Measurements from ENCODE around the gene DISC1.
"Not testable (repeated sequence)": the region's sequence is repeated elsewhere in the genome, so short reads cannot be mapped to it uniquely, and the experiment has no call there.

DISC1 gene

DNA sequence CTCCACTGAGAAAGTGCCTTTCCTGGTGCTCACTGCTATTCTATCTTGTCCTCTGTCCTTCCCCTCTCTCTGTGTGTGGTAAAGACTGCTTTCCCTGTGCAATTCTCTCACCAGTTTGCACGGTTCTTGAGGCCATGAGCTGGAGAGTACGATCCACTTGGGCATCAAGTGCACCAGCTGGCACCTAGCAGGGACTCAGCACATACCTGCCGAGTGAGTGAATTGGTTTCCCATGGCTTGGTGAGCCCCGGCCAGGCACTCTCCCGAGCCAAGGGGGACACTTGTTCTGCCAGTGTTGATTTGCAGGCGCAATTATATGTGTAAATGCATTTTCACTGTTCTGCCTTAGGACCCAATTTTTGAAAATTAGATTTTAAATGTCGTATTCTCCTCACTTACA is 313.5 kb downstream of the DISC1 start:
- no peak for DNase-seq

DNA sequence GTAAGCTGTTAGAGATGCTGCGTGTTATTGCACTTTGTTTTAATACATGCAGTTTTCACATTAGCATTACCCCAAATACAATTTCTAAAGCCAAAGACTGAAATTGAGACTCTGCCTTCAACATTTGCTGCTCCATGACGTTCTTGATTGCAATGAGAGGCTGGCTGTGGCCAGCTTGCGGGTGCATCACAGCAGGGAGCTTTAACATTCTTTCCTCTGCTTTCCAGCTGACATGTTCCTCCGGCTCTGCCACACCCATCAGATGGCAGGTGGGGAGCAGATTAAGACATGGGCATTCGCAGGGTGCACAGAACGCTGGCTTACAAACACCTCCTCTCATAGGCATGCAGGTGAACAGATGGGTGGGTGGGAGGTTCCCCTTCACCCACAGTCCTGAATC is 314.1 kb downstream of the DISC1 start:
- no peak for DNase-seq

DNA sequence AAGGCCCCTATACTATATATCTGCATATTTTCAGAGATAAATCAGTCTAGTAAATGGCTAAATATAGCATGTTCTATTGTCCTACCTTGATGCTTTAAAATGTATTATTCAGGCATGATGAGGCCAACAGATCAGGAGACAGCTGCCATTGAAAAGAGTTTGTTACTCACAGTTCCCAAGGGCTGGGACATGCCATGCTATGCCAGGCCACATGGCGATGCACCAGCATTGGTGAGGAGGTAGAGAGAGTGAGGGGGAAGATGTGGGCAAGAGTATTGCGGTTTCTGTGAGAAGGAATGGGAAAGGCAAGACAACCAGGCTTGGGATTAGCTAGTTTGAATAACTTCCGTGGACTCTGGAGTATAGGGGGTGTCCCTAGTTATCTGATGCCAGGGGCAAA is 316.5 kb downstream of the DISC1 start:
- no peak for DNase-seq

DNA sequence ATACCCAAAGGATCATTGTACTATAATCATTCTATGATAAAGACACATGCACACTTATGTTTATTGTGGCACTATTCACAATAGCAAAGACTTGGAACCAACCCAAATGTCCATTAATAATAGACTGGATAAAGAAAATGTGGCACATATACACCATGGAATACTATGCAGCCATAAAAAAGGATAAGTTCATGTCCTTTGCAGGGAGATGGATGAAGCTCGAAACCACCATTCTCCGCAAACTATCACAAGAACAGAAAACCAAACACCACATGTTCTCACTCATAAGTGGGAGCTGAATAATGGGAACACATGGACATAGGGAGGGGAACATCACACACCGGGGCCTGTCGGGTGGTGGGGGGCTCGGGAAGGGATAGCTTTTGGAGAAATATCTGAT is 321.5 kb downstream of the DISC1 start:
- not testable (repeated sequence) for DNase-seq

DNA sequence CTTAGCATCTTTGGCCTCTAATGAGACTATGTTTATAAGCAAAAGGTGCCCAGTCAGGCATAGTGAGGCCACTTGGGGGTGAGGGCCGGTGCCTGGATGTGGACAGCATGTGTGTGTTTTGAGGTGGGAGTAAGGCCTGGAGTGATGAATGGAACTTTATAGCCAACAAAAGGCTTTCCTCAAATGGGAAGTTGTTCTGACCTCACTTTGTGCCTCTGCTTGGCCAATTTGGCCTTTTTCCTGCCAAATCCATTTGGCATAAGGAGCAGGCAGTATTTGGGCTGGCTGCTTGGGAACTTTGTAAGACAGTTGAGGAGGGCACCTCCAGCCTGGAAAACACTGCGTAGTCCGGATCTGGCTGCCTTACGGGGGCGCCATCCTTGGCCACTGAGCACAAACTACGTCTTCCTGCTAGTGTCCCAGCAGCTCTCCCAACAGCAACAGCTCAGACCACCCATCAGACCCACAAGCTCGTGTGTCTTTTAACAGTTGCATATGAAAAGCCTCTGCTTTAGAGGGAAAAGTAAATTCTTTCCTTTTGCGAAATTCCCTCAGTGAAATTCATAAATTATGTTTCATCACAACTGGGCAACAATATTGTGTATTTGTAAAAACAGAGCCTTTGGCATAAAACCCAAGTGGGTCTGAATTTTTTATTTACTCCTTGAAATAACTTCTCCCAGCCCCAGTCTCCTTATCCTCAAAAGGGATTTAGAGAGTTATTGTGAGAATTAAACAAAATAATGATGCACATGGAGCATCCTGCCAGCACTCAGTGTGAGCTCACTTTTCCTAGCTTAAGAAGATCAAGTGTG is 322.9 kb downstream of the DISC1 start:
- no peak for DNase-seq

DNA sequence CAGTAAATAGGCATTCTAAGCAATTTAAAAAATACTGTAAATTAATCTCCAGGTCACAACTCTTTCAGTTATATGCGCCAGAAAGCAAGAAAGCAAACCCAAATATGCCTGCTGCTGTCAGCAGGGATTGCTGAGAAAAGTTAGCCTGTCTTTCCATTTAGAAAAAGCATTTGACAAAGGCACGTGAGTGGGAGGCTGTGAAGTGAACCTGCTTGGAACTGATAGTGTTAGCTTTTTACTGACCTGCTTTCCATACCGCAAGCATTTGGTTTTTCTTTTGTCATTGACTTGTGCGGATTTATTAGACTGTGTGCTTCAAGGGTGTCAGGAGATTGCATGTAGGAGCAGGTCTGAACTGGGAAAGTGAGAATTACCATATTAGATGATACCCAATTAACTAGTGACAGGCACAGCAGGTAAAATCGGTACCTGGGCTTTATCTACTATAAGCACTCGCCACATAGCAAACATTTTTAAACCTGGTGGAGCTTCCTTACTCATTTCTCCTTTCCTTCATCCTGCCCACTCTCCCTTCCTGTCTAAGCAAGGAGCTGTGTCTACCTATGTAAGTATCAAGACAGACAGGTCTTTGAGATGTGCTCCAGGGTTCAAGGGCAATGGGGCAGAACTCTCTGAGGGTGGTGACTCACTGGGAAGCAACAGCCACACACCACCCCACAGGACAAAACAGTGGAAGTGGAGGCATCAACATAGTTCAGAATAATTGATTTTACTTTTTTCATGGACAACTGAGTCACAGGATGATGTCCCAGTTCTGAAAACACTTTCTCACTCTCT is 323.9 kb downstream of the DISC1 start:
- DNase-seq = no peak

DNA sequence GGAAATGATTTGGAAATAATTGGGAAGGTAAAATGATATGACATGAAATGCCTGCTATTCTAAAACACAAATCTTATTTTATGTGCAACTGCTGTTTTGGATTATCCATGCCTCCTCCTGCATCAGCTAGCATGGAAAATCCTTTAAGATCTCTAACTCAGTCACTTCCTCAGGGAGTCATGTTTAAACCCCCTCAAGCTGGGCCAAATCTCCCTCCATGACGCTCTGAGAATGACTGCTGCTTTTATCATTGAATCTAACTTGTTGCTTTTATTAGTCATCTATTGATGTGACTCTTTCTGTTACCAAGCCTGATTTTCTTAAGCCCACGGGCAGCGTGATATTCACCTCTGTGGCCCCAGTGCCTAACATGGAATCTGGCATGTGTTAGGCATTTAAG is 324.8 kb downstream of the DISC1 start:
- no peak for DNase-seq

DNA sequence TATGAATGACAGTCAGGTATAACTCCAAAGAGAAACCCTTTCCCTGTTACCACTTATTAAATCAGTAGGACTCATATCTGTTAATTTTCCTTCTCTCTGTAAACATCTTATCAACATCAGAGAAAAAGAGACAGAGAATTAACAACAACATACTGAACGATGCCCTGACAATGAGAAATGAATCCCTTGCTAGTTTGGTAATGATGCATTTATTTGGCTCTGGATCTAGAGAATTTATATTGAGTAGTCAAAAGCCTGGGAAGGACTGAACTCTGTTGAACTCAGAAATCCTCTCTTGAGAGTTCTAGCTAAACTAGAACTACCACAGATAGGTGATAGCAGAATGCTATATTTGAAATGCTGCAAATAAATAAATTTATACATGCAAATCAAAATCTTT is 325.6 kb downstream of the DISC1 start:
- DNase-seq = no peak

DNA sequence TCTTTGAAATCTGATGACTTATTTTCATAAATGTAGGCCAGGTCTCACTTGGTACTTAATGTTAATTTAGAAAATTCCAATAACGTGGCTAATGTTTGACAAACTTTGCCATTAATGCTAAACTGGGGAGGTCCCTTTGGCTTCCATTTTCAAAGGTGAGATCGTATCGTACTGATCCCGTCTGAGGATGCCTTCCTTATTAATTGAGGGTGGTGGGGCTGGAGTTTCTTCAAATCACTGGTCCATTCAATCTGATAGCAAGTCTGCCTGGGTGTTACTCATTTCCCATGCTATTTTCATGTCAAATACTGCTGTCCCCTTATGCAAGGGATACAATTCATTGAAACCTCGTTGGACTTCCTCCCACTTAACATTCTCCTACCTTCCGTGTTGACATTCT is 327.1 kb downstream of the DISC1 start:
- DNase-seq = no peak

DNA sequence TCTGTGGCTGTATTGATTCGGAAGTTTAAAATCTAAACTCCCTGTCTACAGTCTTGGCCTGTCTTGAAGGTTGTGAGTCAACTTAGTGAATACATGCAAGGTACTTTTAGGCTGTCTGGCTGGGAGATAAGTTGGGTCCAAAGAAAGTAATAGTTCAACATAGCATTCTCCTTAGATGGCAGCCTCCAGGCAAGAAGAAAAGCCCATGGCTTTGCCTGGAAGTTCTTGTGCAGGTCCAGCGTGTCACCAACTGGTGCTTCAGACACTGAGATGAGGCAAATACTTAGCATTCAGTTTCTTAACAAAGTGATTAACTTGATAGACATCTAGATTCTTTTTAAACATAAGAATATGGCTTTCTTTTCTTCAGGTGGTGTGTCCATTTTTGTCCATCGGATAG is 328.2 kb downstream of the DISC1 start:
- no peak for DNase-seq

DNA sequence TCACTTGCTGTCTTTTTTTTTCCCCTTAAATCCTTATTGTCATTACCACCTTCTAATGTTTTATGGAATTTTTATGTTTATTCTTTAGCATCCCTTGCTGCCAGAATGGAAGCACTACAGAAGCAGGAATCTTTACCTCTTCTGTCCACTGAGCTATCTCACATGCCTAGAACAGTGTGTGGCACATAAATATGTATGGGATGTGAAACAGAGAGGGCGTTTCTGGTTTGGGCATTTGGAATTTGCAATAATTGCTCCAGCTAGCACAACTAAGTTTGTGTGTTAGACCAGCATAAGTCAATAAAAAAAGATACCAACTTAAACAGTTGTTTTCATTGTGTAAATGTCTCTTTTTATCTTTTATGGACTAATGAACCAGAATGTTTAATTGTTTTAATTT is 330.8 kb downstream of the DISC1 start:
- DNase-seq = no peak

DNA sequence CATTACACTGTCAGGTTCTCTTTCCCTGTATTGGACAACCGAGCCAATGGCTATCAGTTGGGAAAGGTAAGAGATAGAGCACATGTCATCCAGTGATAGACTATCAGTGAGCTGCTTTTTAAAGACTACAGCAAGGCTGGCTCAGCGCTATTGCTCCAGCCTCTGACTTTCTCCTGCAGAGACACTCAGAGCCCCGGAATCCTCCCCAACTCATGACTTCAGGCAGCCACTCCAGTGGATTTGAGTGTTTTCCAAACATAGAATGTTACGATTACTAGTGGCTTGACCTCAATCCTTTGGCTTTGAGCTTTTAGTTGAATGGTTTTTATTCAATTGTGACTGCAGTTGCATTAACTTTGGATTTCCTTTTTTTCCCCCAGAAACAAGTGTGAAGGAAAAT is 331.9 kb downstream of the DISC1 start:
- no peak for DNase-seq

DNA sequence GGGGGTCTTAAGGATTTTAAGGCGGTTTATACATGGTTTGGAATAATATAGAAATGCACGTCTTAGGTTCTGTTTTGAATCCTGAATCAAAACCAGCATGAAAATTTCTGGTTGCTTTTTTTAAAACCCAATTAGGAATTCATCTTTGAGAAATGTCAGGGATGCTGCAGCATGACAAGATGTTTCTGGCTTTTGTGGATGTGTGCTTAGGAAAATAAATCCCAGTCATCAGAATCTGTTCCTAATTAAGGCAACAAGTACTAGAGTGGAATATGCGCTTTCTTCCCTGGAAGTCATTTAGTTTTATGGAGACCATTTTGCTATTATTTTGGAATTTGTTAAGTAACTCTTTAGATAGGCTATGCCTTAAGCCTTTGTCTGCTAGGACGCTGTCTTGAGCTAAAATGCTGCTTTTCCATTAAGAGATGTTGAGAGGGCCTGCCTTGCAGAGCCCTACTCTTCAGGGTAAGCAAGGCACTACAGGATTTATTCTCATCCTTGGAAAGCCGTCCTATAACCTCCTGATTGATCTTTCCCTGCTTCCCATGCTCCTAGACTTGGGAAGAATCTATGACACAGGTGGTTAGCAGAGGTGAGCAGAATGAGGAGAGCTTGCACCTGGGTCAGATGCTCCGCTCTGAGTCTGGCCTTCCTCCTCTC is 332.8 kb downstream of the DISC1 start:
- no peak for DNase-seq

DNA sequence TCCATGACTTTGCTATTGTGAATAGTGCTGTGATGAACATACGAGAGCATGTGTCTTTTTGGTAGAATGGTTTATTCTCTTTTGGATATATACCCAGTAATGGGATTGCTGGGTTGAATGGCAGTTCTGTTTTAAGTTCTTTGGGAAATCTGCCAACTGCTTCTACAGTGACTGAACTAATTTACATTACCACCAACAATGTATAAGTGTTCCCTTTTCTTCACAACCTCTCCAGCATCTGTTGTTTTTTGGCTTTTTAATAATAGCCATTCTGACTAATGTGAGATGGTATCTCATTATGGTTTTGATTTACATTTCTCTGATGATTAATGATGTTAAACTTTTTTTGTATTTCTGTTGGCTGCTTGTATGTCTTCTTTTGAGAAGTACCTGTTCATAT is 335.2 kb downstream of the DISC1 start:
- not testable (repeated sequence) for DNase-seq

DNA sequence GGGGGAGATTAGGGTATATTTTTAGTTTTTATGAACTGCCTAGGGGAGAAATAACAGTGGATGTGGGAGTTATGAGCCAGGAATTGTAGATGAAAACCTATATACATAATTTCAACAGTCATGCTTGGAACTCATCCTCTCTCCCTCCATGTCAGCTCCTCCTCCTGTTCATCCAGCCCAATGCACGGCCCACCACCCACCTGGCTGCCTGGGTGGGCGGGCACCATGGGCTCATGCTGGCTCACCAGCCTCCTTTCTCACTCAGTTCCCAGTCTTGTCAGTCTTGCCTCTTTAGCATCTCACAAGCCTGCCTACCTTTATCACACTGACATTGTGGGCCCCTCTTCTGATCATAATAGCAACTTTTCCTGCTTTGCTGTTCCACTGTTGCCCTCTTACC is 336.0 kb downstream of the DISC1 start:
- DNase-seq = no peak

DNA sequence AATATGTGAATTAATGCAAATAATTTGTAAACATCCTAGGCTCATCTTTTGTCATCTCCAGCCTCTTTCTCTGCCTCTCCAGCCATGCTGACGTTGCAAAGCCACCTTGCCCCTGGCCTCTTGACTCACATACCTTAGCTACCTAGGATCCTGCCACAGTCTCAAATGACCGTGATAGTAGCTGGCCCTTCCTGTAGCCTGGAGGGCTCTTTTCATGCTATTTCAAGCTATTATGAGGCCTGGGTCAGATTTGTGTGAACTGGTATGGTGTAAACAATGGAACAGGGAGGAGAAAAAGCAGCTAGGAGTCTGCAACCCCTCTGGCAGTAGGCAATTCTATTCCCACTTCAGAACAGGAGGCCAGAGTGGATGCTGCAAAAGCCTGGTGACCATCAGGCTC is 337.7 kb downstream of the DISC1 start:
- no peak for DNase-seq

DNA sequence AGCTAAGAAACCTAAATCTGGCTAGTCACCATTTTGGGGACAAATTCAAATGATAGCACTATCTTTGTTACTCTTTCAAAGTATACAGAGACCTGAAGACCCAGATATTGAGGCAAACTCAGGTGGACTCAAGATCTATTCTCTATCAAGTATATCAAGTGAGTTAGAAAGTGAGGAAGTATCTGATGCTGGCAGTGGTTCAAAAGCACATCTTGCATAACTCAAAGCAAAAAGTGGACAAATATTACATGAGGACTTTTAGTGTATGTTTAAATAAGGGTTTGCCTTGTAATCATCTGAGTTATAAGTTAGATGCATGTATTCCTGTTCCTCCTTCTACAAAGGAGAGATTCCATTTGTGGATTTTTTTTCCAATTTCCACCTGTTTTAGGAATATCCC is 338.4 kb downstream of the DISC1 start:
- no peak for DNase-seq

DNA sequence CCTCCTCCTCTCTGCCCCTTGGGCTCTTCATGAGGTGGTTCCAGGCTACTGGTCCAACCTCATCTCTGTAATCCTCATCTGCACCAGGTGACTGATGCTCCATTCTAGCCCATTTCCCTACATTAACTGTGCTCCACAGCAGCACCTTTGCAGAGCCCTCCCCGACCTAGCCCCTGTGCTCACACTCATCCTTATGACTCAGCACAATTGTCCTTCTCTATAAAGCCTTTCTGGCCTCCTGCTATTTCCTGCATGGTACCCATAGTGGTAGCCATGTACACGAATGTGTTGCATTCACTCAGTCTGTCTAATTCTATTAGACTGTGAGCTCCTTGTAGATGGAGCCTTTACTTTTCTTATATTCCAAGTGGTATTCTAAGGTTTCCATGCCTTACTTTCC is 339.0 kb downstream of the DISC1 start:
- DNase-seq = no peak

DNA sequence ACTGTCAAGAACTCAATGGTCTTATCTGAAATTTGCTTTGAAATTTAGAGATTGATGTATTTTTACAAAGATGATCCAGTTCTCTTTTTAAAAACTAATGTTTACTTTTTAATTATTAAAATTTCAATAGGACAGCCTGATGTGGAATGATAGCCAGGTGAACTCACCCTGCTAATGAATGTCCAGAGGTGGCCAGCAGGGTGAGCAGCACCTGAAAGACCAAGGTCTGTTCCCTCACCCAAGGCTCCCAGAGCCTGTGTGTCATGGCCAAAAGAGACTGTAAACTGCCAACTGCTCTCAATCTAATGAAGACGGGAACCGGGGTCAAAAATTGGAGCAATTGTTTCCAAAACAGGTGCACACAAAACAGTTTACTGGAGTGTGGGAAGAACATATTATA is 340.4 kb downstream of the DISC1 start:
- DNase-seq = no peak

DNA sequence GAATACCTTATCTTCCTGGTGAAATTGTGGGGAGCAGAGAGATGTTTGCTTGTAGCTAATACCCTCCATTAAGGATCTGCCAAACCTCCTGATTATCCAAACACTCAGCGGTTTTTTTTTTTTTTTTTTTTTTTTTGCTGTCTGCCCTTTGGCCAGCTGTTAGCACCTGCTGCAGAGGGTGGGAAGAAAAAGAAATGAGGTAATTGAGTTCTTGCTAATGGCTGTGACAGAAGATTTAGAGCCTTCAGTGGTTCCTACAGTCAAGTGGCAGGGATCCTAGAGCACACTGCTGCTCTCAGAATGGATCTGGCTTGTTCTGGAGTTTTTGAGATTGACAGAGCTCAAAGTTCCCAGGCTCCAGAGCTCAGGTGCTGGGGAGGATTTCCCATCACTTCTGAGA is 342.5 kb downstream of the DISC1 start:
- DNase-seq = no peak

DNA sequence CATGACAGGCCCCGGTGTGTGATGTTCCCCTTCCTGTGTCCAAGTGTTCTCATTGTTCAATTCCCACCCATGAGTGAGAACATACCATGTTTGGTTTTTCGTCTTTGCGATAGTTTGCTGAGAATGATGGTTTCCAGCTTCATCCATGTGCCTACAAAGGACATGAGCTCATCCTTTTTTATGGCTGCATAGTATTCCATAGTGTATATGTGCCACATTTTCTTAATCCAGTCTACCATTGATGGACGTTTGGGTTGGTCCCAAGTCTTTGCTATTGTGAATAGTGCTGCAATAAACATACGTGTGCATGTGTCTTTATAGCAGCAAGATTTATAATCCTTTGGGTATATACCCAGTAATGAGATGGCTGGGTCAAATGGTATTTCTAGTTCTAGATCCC is 343.2 kb downstream of the DISC1 start:
- DNase-seq = not testable (repeated sequence)

DNA sequence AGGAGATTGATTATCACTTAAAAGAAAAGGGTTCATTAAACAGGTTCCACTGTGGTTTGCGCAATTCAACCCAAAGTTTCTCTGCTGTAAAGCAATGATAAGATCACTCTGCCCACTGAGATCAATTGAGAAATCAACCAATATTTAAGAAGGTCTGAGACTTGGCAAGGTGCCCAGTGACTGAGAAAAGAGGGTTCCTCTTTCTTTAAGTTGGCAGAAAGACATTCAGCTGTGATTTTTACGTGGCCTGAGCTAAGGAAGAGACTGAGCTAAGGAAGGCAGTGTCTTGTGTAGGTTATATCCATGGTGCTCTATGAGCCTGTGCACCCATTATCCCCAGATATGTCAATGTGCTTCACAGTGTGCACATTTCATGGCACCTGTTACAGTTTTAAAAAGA is 344.1 kb downstream of the DISC1 start:
- no peak for DNase-seq

DNA sequence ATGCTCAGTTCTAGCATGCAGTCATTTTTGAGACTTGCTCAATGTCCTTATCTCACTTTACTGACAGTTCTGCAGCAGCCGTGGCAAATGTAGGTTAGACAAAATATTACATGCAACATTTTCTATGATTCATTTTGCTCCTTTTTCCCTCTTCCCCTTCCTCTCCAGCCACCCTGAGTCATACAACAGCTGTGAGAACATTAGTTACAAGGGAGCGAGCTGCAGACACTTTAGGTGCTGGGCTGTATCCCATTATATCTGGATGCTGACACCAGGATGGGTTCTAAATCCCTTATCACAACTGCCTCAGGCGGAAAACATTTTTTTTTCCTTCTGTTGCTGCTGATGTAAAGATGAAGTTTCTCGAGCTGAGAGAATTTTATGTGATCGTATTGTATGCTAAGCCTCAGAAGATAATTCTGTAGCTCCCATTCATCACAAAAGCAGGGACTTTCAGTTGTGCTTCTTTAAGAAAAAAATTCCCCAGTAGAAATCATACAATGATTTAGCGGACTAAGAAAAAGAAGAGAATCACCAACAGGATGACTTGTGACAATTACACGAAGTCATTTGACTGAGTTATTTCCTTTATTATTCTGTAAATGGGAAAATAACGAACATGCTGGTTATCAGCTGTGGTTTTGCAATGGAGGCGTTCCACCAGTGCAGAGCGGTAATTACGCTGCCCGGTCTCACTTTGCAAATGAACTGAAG is 345.0 kb downstream of the DISC1 start:
- no peak for DNase-seq

DNA sequence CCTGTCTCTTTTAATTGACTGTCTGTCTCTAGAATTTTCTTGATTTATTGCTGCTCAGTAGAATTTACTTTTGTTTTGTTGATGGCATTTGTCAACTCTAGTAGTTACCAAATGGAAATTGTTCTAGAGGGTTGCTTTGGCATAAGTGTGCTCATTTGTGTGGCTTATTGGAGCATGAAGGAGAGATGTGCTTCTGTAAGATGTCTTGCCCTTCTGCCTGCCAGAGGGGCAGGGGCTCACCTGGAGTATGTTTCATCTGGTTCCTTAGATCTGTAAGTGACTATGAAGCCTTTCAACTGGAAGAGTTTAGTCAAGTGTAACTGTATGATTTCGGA is 345.5 kb downstream of the DISC1 start:
- DNase-seq = no peak

Measured in activated CD8-positive, alpha-beta memory T cell treated with anti-CD3 and anti-CD28 coated beads for 24 hours (primary cell).